ENCODE data around the gene RFPL3. TPM values are rescaled to one million over a fixed set of nuclear protein-coding genes. Genes with fewer than 3 reads are reported as not detected.
A peak's percentile ranks its signal among the peaks of the same experiment; 100 is the strongest.

RFPL3 gene
- total RNA-seq, 2 experiments from 2014 or later, result not detected

- H3K27ac Mint-ChIP-seq, result no peak overlapping the region
- intact Hi-C loops (cut with micrococcal nuclease), result no loop called here
- CTCF ChIA-PET, result no interaction called here
- H3K4me3 Mint-ChIP-seq, result no peak overlapping the region
- H3K36me3 Mint-ChIP-seq, result no peaks in the 10 kb centered on the region
- H3K4me1 Mint-ChIP-seq (ENCODE audit: low read depth), result no peaks in the 10 kb centered on the region
- POLR2A ChIA-PET, result no interaction called here
- no peak for DNase-seq
- no peaks in the 10 kb centered on the region for H3K9me3 Mint-ChIP-seq
- no peaks in the 10 kb centered on the region for H3K27me3 Mint-ChIP-seq
These were observed 19.0 kb downstream of the RFPL3 start for GRCh38 chr22:32376681-32377080.

- no peaks in the 10 kb centered on the region for H3K4me1 Mint-ChIP-seq (ENCODE audit: low read depth)
- DNase-seq, result peak; percentile 40
- CTCF ChIA-PET, result interaction anchor here (1.0 kb wide), 1 partner anchor 12 kb away, joined by 3 read pairs; no protein-coding TSS in a partner anchor
These were observed 21.1 kb downstream of the RFPL3 start for GRCh38 chr22:32378707-32379272.

GRCh38 chr22:32380991-32381390 lies 23.3 kb downstream of the RFPL3 start:
- H3K4me3 Mint-ChIP-seq, result no peak overlapping the region
- no peaks in the 10 kb centered on the region for H3K36me3 Mint-ChIP-seq
- no peak for DNase-seq
- ChIA-PET CTCF (interaction anchor here (0.5 to 0.6 kb wide), 2 partner anchors 9 to 424 kb away, joined by 3 read pairs; no protein-coding TSS in a partner anchor), POLR2A (no interaction called here)
- H3K4me1 Mint-ChIP-seq (ENCODE audit: low read depth), result no peaks in the 10 kb centered on the region
- no peaks in the 10 kb centered on the region for H3K9me3 Mint-ChIP-seq
- H3K27ac Mint-ChIP-seq, result no peak overlapping the region
- H3K27me3 Mint-ChIP-seq, result no peaks in the 10 kb centered on the region
- intact Hi-C loops (cut with micrococcal nuclease), result no loop called here

More at GRCh38 chr22:32378707-32379272, 21.1 kb downstream of the RFPL3 start:
- POLR2A ChIA-PET, result no interaction called here
- Mint-ChIP-seq H3K9me3 (no peaks in the 10 kb centered on the region), H3K36me3 (no peaks in the 10 kb centered on the region), H3K4me3 (no peak overlapping the region), H3K27ac (no peak overlapping the region), H3K27me3 (no peaks in the 10 kb centered on the region)
- intact Hi-C loops (cut with micrococcal nuclease), result no loop called here

GRCh38 chr22:32385681-32386080 lies 28.0 kb downstream of the RFPL3 start:
- Mint-ChIP-seq H3K27ac (no peak overlapping the region), H3K27me3 (no peaks in the 10 kb centered on the region), H3K9me3 (no peaks in the 10 kb centered on the region), H3K4me3 (no peak overlapping the region), H3K36me3 (peaks cover 19% of the 10 kb centered on the region), H3K4me1 (ENCODE audit: low read depth) (no peaks in the 10 kb centered on the region)
- no peak for DNase-seq
- POLR2A ChIA-PET, result no interaction called here
- intact Hi-C loops (cut with micrococcal nuclease), result no loop called here
- CTCF ChIA-PET, result no interaction called here

- H3K9me3 Mint-ChIP-seq, result no peaks in the 10 kb centered on the region
- H3K36me3 Mint-ChIP-seq, result peaks cover 40% of the 10 kb centered on the region
- H3K27me3 Mint-ChIP-seq, result no peaks in the 10 kb centered on the region
- ChIA-PET POLR2A (interaction anchor here (1.4 kb wide), 1 partner anchor 22 kb away, joined by 5 read pairs; no protein-coding TSS in a partner anchor), CTCF (interaction anchor here (0.8 to 1.8 kb wide), 7 partner anchors 8 to 183 kb away, joined by 3 to 6 read pairs (median 3); partner anchors contain the start of gene RTCB)
- DNase-seq, result peak; percentile 25
- no peak overlapping the region for H3K4me3 Mint-ChIP-seq
- no peak overlapping the region for H3K27ac Mint-ChIP-seq
- no peaks in the 10 kb centered on the region for H3K4me1 Mint-ChIP-seq (ENCODE audit: low read depth)
- intact Hi-C loops (cut with micrococcal nuclease), result no loop called here
These were observed 32.0 kb downstream of the RFPL3 start for GRCh38 chr22:32389685-32390084.

GRCh38 chr22:32395107-32395506 lies 37.4 kb downstream of the RFPL3 start:
- H3K27me3 Mint-ChIP-seq, result no peaks in the 10 kb centered on the region
- POLR2A ChIA-PET, result interaction anchor here (0.6 kb wide), 1 partner anchor 8 kb away, joined by 4 read pairs; no protein-coding TSS in a partner anchor
- peaks cover 13% of the 10 kb centered on the region for H3K4me1 Mint-ChIP-seq (ENCODE audit: low read depth)
- no peak for DNase-seq
- no peaks in the 10 kb centered on the region for H3K9me3 Mint-ChIP-seq
- peak overlapping the region; percentile 35 for H3K27ac Mint-ChIP-seq
- H3K36me3 Mint-ChIP-seq, result peaks cover 41% of the 10 kb centered on the region
- intact Hi-C loops (cut with micrococcal nuclease), result no loop called here
- CTCF ChIA-PET, result no interaction called here
- H3K4me3 Mint-ChIP-seq, result no peak overlapping the region

GRCh38 chr22:32396255-32396654 lies 38.6 kb downstream of the RFPL3 start:
- intact Hi-C loops (cut with micrococcal nuclease), result no loop called here
- peaks cover 46% of the 10 kb centered on the region for H3K36me3 Mint-ChIP-seq
- no peaks in the 10 kb centered on the region for H3K27me3 Mint-ChIP-seq
- H3K27ac Mint-ChIP-seq, result no peak overlapping the region
- no peak overlapping the region for H3K4me3 Mint-ChIP-seq
- CTCF ChIA-PET, result no interaction called here
- DNase-seq, result no peak
- POLR2A ChIA-PET, result no interaction called here
- peaks cover 13% of the 10 kb centered on the region for H3K4me1 Mint-ChIP-seq (ENCODE audit: low read depth)
- H3K9me3 Mint-ChIP-seq, result no peaks in the 10 kb centered on the region

- H3K27ac Mint-ChIP-seq, result no peak overlapping the region
- intact Hi-C loops (cut with micrococcal nuclease), result no loop called here
- POLR2A ChIA-PET, result no interaction called here
- H3K27me3 Mint-ChIP-seq, result no peaks in the 10 kb centered on the region
- no peak for DNase-seq
- H3K4me1 Mint-ChIP-seq (ENCODE audit: low read depth), result peaks cover 13% of the 10 kb centered on the region
- peaks cover 50% of the 10 kb centered on the region for H3K36me3 Mint-ChIP-seq
- no peaks in the 10 kb centered on the region for H3K9me3 Mint-ChIP-seq
- CTCF ChIA-PET, result no interaction called here
- H3K4me3 Mint-ChIP-seq, result no peak overlapping the region
These were observed 39.1 kb downstream of the RFPL3 start for GRCh38 chr22:32396746-32397145.

GRCh38 chr22:32401486-32401885 lies 43.8 kb downstream of the RFPL3 start:
- Mint-ChIP-seq H3K4me1 (ENCODE audit: low read depth) (no peaks in the 10 kb centered on the region), H3K4me3 (no peak overlapping the region), H3K27me3 (no peaks in the 10 kb centered on the region), H3K27ac (no peak overlapping the region), H3K9me3 (no peaks in the 10 kb centered on the region), H3K36me3 (peaks cover 36% of the 10 kb centered on the region)
- no peak for DNase-seq
- ChIA-PET CTCF (interaction anchor here (1.2 kb wide), 1 partner anchor 8 kb away, joined by 3 read pairs; no protein-coding TSS in a partner anchor), POLR2A (no interaction called here)
- intact Hi-C loops (cut with micrococcal nuclease), result no loop called here

GRCh38 chr22:32404021-32404420 lies 46.4 kb downstream of the RFPL3 start:
- Mint-ChIP-seq H3K4me3 (no peak overlapping the region), H3K27ac (no peak overlapping the region), H3K9me3 (no peaks in the 10 kb centered on the region), H3K27me3 (no peaks in the 10 kb centered on the region), H3K36me3 (peaks cover 48% of the 10 kb centered on the region), H3K4me1 (ENCODE audit: low read depth) (peaks cover 19% of the 10 kb centered on the region)
- no peak for DNase-seq
- intact Hi-C loops (cut with micrococcal nuclease), result no loop called here
- ChIA-PET CTCF (interaction anchor here (0.6 kb wide), 1 partner anchor 10 kb away, joined by 3 read pairs; no protein-coding TSS in a partner anchor), POLR2A (no interaction called here)

- H3K4me1 Mint-ChIP-seq (ENCODE audit: low read depth), result peaks cover 41% of the 10 kb centered on the region
- intact Hi-C loops (cut with micrococcal nuclease), result no loop called here
- peak overlapping the region; percentile 2 for H3K27ac Mint-ChIP-seq
- peaks cover 37% of the 10 kb centered on the region for H3K36me3 Mint-ChIP-seq
- ChIA-PET CTCF (interaction anchor here (2.2 kb wide), 1 partner anchor 18 kb away, joined by 6 read pairs; no protein-coding TSS in a partner anchor), POLR2A (no interaction called here)
- no peaks in the 10 kb centered on the region for H3K27me3 Mint-ChIP-seq
- no peak for DNase-seq
- no peaks in the 10 kb centered on the region for H3K9me3 Mint-ChIP-seq
- no peak overlapping the region for H3K4me3 Mint-ChIP-seq
These were observed 49.6 kb downstream of the RFPL3 start for GRCh38 chr22:32407312-32407711.

GRCh38 chr22:32407936-32408335 lies 50.3 kb downstream of the RFPL3 start:
- ChIA-PET POLR2A (no interaction called here), CTCF (interaction anchor here (2.2 kb wide), 1 partner anchor 18 kb away, joined by 6 read pairs; no protein-coding TSS in a partner anchor)
- Mint-ChIP-seq H3K27ac (peak overlapping the region; percentile 2), H3K36me3 (peaks cover 37% of the 10 kb centered on the region), H3K4me3 (no peak overlapping the region), H3K9me3 (no peaks in the 10 kb centered on the region), H3K27me3 (no peaks in the 10 kb centered on the region), H3K4me1 (ENCODE audit: low read depth) (peaks cover 47% of the 10 kb centered on the region)
- intact Hi-C loops (cut with micrococcal nuclease), result no loop called here
- DNase-seq, result no peak

- ChIA-PET POLR2A (interaction anchor here (1.2 kb wide), 1 partner anchor 64 kb away, joined by 3 read pairs; no protein-coding TSS in a partner anchor), CTCF (interaction anchor here (1.2 to 1.3 kb wide), 2 partner anchors 9 to 65 kb away, joined by 3 read pairs; partner anchors contain the start of gene FBXO7)
- intact Hi-C loops (cut with micrococcal nuclease), result no loop called here
These were observed 52.3 kb downstream of the RFPL3 start for GRCh38 chr22:32409977-32410376.

More at GRCh38 chr22:32409977-32410376, 52.3 kb downstream of the RFPL3 start:
- Mint-ChIP-seq H3K36me3 (peaks cover 31% of the 10 kb centered on the region), H3K9me3 (no peaks in the 10 kb centered on the region), H3K4me1 (ENCODE audit: low read depth) (peaks cover 51% of the 10 kb centered on the region), H3K27ac (no peak overlapping the region), H3K27me3 (no peaks in the 10 kb centered on the region), H3K4me3 (peak overlapping the region; percentile 4)
- DNase-seq, result no peak
